ENCODE results near the gene SOX13.
"Not testable (repeated sequence)": the region's sequence is repeated elsewhere in the genome, so short reads cannot be mapped to it uniquely, and the experiment has no call there.

SOX13 gene

DNA sequence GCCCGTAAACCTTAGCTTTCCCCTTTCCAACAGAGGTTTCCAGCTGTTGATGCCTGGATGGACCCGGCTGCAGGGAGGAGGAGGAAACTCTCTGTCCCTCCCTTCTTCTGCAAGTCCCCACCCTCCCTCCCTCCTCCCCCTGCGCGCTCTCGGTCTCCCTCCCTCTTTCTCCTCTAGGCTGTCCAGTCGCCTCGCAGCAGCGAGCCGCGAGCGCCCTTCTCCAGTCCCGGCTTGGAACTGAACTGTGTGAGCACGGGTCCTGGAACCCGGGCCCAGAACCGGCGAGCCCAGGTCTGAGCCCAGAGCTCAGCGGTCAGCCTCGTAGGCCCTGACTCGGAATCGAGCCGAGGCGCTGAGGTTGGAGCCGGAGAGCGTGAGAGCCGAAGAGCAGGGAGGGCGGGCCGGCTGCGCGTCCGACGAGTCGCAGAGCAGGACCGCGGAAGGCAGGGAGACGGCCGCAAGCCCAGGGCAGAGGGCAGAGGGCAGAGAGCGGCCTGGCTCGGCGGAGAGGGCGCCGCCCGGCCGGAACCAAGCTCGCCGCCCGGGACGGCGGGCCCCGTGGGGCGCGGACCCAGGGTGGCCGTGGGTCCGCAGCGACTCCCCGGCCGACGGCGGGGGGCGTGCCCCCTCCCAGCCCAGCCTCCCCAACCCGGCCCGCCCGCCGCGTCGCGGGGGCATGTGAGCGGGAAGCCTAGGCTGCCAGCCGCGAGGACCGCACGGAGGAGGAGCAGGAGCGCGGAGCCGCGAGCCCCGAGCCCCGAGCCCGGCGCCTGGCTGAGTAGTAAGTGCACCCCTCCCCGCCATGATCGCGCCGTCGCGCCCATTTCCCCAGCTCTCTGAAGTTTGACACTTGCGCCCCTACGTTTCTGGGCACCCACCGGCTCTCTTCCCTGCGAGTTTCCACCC, at the start of gene SOX13:
Gene SOX13 (plus strand): TSS at position 185 of the 906 bp plus-strand sequence. CDS start 39,801 bp downstream, outside the sequence.
- peak; percentile 49 to 74 for DNase-seq

DNA sequence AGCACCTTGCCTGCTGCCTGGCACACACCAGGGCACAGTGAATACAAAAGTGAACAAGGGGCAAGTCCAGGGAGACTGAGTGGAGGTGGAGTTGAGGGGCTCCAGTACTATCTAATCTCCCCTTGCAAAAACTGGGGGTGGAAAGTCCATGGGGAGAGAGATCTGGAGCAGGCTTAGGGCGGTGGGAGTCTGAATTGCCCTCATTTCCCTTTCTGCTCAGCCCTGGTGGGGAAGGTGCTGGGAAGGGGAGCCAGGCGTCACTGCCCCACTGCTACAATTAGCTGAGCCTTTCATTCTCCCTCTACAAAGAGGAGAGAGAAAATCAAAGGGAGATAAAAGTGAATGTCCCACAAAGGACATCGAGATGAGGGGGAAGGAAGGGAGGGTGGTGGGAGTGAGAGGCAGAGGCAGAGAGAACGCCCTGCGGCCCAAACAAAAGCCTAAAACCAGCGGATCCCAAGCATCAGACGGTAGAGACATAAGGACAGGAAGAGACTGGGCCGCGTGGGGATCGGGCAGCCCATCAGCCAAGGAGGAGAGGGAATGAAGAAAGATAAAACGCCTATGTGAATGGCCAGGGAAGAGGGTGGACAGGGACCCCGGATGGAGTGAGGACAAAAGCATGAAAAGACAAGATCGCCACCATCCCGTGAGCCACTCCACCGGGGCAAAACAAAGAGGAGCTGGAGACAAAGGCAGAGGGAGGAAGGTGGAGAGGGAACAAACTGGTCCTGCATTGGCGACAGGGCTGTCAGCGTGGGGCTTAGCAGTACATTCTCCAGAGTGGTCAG, 46.8 kb upstream of the SOX13 start:
- no peak for DNase-seq

- no peak for DNase-seq
Measured at GRCh38 chr1:204027446-204027845, 45.5 kb upstream of the SOX13 start.

DNA sequence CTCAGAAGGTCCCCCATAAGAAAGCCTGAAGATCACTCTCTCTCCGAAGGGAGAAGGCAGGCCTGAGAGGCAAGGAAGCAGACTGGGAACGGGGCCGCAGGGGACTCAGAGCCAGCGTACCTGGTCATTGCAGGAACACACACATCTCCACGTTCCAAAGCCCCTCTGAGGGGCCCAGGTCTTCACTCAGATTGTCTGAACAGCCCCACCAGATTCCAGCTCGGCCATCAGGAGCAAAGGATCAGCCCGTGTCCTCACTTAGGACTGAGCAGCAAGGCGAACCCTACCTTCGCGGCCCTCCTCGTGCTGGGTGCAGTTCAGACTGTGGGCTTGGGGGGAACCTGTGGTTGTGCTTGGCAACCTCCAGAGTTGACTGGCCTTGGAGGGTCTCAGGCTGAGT, 43.9 kb upstream of the SOX13 start:
- no peak for DNase-seq

DNA sequence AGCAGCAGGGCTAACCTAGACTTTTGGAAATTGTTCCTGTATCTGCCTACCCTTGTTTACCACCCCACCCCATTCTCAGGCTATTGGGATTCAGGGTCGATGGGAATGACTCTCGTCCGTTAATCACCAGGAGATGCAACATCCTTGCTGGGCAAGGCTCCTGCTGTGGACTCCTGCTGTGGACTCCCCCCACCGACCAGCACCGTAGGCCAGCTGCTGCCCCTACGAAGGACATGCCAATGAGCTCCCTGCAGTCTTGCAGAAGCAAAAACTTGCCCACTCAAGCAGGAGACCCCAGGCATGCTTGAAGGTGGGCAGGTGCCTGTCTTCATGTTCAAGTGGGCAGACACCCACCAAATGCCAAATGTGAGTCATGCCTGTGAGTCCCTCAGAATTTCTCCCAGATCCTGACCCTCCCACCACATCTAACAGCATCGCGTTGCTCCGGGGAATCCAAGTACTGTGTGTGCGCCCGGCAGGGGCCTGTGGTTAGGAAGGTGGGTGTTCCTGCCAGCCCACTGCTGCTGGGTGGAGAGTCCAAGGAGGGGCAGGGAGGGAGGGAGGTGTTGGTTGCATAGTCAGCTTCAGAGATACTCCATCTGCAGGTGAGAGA, 41.7 kb upstream of the SOX13 start:
- DNase-seq = no peak

DNA sequence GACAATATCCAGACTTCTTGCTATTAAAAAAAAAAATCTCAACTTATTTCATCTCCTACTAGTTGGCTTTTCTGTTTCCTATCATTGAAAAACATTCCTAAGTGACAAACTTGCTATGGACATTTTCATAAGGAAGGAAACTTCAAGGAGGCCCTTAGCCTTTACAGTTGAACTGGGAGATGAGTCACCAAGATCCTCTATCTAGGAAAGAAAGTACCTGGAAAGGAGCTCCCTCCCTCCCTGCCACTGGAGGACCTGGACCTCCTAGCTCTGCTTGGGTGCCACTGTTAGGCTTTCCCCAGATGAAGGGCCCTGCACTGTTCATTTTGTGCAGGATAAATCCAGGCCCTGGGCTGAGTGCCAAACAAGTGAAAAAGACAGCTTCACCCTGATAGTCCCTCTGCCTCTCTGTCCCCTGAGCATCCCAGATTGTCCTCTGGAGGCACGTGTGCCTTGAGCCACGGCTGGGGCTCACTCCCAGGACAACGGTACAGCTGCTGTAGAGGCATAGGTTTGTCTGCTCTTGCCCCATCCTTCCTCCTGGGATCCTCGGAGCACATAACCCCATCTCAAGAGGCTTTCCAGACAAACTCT, 40.2 kb upstream of the SOX13 start:
- no peak for DNase-seq

GRCh38 chr1:204033306-204033705, 39.6 kb upstream of the SOX13 start:
- DNase-seq = no peak

DNA sequence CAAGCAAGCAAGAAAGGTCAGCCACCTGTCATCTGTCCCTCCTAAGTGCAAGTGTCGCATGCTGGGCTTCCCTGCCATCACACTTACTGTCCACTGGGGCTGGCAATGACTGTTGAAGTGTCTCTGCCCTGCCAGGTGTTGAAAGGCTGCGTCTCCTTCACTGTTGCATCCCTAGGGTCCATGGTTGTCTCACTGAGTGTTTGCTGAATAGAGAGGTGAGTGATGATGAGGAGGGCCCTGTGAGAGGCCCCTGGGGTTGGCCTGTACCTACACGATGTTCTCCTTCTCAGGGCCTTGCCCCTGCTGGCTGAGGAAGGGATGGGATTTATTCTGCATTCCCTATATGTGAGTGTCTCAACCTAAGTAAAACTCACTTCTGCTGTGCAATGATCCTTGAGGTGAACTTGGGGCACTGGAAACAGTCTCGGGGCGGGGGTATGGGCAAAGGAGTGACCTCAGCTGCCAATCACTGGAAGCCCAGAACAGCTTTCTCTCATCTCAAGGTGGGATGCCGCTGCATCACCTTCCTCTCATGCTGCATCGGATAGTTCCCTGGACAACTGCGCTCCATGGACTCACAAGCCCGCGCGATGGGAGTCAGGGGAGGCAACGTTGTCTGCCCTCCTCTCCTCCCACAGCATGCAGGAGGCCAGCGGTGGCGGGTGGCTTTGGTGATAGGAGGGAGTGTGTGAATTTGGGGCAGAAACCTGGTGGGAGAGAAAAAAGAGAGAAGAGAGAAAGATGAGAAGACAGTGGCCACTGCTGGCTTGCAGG, 35.8 kb upstream of the SOX13 start:
- DNase-seq = no peak

DNA sequence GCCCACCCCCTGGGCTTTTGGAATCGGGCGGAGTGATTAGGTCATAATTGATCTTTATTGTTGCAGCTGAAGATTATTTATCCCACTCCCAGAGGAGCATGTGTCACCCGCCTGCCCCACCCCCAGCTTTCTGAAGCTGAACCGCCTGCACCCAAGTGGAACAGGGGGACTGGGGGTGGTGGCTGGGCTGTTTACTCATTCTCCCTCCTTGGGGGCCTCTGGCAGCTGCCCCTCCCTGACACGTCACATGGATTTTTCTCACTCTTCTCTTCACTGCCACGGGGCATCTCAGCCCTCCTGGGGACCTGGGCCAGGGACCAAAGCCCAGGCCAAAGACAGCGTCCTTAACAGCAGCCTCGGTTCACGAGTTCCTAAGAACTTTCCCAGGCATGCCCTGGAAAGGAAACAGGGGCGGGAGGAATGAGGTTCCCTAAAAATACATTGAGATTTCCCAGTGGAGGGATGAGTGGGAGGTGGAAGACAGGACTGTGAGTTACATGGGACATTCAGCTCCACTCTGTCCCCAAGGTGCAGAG, 31.6 kb upstream of the SOX13 start:
- no peak for DNase-seq

- no peak for DNase-seq
Measured at GRCh38 chr1:204041803-204042505, 31.0 kb upstream of the SOX13 start.

- no peak for DNase-seq
Measured at GRCh38 chr1:204042516-204042915, 30.4 kb upstream of the SOX13 start.

DNA sequence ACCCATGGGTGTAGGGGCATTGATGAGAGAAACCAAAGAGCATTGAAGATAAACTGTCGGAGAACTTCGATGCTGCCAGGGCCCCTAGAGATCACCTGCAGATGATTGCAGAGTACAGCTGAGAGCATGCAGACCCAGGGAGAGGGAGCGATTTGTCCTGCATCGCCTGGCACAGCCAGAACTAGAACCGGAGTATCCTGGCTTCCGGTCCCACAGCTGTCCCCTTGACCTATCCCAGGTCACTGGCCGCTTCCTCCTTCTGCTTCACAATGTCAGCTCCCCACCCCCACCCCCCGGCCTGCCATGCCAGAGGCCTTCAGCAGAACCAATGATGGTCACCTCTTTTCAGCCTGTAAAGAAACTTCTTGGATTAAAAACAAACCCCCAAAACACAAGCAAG, 29.2 kb upstream of the SOX13 start:
- DNase-seq = no peak

DNA sequence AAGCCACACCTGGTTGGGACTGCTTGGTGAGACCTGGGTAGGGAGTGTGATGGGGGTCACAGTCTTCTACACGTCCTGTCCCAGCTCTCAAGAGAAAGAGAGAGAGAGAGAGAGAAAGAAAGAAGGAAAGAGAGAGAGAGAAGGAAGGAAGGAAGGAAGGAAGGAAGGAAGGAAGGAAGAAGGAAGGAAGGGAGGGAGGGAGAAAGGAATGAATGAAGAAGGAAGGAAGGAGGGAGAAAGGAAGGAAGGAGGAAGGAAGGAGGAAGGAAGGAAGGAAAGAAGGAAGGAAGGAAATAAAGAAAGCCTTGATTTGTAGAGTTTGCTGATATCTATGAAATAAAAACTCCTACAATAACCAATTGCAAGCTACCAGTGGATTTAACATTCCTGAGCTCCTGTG, 28.5 kb upstream of the SOX13 start:
- DNase-seq = no peak

DNA sequence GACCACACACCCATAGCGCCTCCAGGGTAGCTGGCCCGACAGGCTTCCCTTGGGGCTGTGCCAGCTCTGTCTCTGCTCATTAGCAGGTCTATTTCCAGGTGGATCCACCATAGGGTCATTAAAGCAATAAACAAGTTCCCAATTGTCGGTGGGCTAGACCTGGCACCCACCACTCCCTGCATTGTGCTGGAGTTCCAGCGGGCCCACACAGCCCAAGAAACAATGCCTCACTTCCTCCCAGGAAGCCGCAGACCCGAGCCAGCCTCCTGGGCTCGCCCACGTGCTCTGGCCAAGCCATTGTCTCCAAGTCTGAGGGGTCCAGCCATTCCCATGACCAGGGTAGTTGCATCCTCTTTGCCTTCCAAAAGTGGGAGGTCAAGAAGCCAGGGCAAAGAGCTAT, 27.5 kb upstream of the SOX13 start:
- no peak for DNase-seq

GRCh38 chr1:204046346-204046745, 26.6 kb upstream of the SOX13 start:
- DNase-seq = no peak

- not testable (repeated sequence) for DNase-seq
Measured at GRCh38 chr1:204048796-204049195, 24.1 kb upstream of the SOX13 start.

DNA sequence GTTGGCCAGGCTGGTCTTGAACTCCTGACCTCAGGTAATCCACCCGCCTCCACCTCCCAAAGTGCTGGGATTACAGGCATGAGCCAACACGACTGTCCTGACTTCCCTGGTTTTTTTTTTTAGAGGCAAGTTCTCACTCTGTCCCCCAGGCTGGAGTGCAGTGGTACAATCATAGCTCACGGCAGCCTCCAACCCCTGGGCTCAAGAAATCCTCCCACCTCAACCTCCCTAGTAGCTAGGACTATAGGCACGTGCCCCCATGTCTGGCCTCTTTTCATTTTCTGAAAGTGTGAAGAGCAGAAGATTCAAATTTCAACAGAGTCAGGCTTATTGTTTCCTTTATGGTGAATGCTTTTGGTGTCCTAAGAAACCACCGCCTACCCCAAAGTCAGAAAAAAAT, 21.7 kb upstream of the SOX13 start:
- no peak for DNase-seq

DNA sequence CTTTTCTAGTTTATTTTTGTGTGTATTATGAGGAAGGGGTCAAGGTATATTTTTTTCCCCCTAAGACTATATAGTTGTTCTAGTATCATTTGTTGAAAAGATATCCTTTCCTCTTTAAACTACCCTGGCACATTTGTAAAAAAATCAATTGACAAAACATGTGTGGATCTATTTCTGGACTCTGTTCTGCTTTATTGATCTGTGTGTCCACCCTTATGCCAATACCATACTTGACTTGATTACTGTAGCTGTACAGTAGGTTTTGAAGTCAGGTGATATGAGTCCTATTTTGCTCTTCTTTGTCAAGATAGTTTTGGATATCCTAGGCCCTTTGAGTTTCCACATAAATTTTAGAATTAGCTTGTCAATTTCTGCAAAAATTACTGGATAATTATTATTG, 21.2 kb upstream of the SOX13 start:
- no peak for DNase-seq

DNA sequence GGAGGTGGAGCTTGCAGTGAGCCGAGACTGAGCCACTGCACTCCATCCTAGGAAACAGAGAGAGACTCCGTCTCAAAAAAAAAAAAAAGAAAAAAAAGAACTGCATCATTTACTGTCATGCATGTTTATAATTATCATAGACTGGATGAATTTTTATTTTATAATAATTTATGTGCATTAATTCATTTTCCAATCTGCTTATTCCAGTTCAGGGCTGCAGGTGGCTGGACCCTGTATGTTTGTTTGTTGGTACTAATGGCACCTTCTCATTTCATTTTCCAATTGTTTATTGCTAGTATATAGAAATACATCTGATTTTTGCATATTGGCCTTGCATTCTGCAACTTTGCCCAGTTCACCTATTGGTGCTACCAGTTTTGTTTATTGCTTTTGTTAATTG, 19.0 kb upstream of the SOX13 start:
- no peak for DNase-seq

DNA sequence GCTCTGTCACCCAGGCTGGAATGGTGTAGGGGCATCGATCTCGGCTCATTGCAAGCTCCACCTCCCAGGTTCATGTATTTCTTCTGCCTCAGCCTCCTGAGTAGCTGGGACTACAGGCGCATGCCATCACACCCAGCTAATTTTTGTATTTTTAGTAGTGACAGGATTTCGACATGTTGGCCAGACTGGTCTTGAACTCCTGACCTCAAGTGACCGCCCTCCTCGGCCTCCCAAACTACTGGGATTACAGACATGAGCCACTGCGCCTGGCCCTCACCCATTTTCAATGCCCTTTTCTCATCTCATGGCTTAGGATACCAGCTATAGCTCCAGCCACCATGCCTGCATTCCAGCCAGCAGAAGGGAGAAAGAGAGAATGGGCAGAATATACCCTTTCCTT, 12.9 kb upstream of the SOX13 start:
- DNase-seq = no peak

DNA sequence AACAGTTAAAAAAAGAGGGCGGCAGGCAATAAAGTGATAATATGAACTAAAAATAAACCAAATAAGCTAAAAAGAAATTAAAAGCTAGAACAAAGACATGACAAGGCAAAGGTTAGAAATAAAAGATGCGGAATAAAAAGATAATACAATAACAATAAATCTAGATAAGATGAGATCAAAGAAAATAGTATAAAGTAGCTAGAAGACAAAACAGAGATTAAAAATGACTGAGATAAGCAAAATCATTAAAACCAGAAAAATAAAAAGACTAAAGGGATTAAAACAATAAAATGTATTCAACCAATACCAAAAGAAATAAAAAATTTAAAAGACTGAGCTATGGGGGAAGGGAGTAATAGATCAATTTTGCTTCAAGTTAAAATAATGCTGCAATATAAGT, 10.8 kb upstream of the SOX13 start:
- DNase-seq = no peak
